SW 1271 (cell line): Measurements from ENCODE around the gene DOCK8.
A peak's percentile ranks its signal among the peaks of the same experiment; 100 is the strongest.

ENCODE experiments used
- DNase-seq, 2 experiments: peaks; one replicate each; lab custom pipeline; 2025; lab: John Stamatoyannopoulos, UW

DOCK8 gene

DNA sequence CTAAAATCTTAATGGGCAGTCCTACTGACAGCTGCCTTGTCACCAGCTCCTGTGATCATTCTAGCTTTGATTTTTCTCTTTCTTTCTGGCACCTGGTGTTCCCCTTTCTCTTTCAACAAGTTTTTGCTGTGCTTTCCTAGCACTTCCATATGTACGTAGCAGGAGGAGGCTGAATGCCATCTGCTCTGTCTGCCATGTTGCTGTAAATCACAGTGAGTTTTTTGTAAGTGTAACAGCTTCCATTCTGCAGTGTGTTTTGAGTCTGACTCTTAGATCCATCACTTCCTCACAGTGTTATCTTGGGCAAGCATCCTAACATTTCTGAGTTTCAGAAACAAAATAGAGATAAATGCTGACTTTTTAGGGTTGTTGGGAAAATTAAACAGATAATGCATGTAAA is 247.9 kb downstream of the DOCK8 start:
- no peak for DNase-seq

- DNase-seq, result no peak
These were observed 248.9 kb downstream of the DOCK8 start for GRCh38 chr9:463455-464171.

DNA sequence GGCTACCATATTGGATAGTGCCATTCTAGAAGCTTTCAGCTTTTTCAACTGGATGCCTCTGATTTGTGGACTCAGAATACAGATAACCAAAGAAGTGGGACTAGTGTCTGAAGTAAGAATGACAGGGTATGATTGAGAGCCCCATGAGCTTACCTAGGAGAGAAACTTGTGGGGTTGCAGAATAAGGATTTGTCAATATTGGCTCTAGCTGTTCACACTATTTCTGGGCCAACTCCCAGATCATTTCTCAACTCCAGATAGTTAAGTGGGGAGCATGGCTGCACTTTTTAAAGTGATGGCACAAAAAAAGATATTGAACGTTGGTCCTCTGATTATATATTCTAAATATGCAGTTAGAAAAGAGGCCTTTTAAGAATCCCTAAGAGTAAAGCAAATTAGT is 252.1 kb downstream of the DOCK8 start:
- no peak for DNase-seq

DNA sequence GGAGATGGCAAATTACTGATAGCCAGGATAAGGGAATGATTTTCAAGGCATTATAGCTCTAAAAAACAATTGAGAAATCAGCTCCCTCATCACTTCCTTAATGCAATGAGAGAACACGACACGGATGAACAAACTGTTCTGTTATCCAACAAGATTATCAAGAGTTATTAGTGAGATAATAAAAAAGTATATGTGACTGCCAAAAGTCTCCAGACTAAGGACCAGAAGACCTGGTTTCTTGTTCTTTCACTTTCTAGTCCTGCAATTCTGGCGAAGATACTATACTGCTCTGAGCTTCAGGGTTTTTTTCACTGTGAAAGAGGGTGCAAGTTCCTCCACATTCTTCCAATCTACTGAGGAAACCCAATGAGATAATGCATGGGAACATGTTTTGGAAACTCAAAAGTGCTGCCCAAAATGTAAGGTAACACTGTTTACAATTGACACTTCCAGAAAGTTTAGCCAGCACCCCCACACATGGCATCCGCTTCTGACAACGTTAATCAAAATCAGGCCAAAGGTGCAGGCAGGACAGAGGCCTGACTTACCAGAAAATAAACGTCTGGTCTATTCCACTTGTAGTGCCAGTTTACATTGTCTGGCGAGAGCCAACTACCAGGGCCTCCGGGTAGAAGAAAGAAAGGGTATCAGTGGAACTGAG is 254.2 kb downstream of the DOCK8 start:
- DNase-seq, result no peak

DNA sequence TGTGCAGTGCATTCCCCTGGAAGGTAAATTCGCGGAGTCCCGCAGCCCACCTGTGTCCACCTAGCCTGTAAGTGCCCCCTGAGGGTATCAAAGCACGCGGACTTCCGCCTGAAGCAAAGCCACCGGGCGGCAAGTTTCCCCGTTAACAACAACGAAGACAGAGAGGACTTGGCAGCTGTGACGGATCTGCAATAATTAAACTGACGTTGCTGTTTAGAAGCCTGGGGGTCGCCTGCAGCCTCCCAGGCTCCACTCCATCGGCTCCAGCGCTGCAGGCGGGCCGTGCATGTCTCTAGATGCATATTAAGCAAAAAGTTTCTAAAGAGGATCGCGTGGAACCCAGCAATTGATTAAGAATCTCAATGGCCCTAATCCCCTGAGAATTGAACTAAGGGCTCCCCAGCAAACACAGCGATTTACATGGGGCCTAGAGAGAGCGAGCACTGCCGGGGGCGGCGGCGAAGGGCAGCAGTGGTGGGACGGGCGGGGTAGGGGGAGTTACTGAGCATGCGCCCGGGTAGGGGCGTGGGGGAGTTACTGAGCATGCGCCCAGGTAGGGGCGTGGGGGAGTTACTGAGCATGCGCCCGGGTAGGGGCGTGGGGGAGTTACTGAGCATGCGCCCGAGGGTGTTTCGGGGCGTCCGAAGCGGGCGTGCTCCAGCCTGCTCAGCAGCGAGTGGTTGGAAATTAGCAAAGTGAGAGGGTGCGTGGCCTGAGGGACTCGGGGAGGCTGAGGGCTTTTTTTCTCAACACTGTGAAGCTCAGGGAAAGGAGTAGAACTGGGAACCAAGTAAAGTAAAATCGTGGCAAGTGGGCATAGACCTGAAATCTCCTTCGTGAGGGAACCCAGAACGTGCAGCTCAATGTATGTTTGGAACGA is 255.2 kb downstream of the DOCK8 start:
- peak in 1 of 2 experiments; percentile 0 for DNase-seq

GRCh38 chr9:470552-471194 is 256.0 kb downstream of the DOCK8 start:
- no peak for DNase-seq

DNA sequence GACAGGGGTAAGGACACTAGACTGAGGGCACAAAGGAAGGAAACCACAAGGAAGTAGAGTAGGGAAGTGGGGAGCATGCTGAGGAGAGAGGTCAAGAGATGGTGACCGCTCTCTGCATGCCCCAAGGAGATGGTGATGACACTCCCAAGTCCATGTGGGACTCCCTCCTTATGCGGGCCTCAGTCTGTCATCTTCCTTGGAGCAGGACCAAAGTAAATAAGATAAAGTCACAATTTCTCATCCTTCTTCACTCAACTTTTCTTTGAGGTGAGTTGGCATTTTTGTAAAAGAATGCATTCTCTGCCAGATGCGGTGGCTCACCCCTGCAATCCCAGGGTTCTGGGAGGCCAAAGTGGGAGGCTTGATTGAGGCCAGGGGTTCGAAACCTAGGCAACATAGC is 256.7 kb downstream of the DOCK8 start:
- no peak for DNase-seq

DNA sequence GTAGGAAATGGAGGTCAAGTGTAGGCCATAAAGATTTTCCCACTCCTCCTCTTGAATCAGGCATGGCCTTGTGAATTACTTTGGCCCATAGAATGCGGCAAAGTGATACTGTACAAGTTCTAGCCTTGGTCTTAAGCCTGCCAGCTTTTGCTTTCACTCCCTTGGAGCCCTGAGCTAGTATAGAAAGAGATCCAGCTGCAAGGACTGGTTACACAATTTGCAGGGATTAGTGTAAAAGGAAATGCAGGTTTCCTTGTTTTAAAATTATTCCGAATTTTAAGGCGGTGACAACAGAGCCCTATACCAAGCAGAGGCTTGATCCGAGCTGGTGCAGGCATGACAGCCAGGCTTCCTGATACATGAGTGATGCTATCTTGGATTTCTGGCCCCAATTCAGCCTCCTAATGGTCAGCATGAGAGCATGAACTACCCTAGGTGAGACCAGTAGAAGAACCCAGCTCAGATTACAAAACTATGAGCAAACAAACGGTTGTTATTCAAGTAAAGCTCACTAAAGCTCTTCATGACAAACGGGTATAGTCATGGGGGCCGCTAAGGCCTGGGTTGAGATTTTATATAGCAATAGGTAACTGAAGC is 257.9 kb downstream of the DOCK8 start:
- no peak for DNase-seq

GRCh38 chr9:477193-477592 is 262.5 kb downstream of the DOCK8 start:
- DNase-seq, result no peak

DNA sequence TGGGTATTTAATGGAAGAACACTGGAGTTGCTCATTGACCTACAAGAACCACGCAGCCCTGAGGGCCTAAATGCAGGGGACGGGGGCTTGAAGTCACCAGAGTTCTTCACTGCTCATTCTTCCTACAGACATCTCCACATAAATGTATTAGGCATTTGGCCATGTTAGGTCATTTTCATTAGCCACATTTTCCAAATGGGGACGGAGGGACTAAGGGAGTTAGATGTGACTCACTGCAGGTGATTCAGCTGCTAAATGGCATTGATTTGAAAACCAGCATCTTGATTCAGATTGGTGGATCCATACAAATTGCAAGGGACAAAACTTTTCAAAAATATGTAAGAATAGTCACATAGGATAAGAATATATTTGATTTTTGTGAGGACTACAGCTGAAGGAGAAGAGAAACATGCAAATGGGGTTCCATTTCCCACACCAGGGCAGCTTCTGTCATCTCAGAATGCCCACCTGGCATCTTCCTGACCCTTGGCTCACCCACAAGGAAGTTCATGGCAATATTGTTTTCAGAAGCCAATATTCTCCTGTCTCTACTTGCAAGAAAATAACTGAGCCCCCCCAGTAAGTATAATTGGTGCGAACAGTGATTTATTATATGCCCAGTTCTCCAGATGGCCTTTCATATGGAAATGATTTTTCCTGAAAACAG is 264.8 kb downstream of the DOCK8 start:
- no peak for DNase-seq

- DNase-seq, result no peak
These were observed 265.3 kb downstream of the DOCK8 start for GRCh38 chr9:479971-480350.

DNA sequence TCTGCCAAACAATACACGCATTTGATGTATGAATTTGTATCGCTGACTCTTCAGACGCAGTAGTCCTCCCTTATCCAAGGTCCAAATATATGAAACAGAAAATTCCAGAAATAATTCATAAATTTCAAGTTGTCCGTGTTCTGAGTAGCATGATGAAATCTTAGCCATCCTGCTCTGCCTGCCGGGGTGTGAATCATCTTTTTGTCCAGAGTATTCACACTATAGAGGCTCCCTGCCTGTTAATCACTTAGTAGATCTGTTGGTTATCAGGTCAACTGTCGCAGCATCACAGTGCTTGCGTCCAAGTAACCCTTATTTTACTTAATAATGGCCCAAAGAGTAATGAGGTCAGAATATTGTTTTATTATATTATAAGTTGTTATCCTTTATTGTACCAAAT is 268.1 kb downstream of the DOCK8 start:
- no peak for DNase-seq

- no peak for DNase-seq
These were observed 271.5 kb downstream of the DOCK8 start for GRCh38 chr9:486156-486555.

GRCh38 chr9:487429-487828 is 272.8 kb downstream of the DOCK8 start:
- DNase-seq, result no peak

DNA sequence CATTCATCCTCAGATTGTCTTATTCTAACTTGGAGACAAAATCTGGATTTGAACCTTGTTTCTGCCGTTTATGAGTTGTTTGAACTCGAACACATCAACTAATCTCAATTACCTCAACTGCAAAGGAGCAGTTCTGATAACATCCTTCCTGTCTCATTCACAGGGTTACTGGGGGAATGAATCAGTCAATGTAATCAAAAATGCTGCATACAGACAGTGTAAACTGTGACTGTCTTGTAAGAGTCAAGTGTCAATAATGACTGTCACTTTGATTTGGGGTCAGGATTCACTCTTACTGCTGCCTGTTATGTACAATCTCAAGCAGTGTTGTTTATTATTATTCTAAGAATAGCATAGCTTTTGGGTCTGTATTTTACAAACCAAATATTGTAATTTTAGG is 273.8 kb downstream of the DOCK8 start:
- no peak for DNase-seq

- no peak for DNase-seq
These were observed 274.8 kb downstream of the DOCK8 start for GRCh38 chr9:489198-490197.

- no peak for DNase-seq
These were observed 280.1 kb downstream of the DOCK8 start for GRCh38 chr9:494764-495163.

- no peak for DNase-seq
These were observed 281.1 kb downstream of the DOCK8 start for GRCh38 chr9:495739-496138.

GRCh38 chr9:503326-503725 is 288.7 kb downstream of the DOCK8 start:
- DNase-seq, result no peak
